GM11168 (cell line): ENCODE measurements around the gene VAMP8.
"Not testable (repeated sequence)": the region's sequence is repeated elsewhere in the genome, so short reads cannot be mapped to it uniquely, and the experiment has no call there.

Experiments used
- in situ Hi-C: fragments of 300-500 bp; cut with MboI; formaldehyde crosslinking; loops from one replicate; pipeline ENCODE4 v1.12.0; 2022; ENCODE audit warnings: low sequenced_read_pairs; ENCODE audit not compliant: unreplicated experiment

Gene VAMP8

GRCh38 chr2:85596026-85596333, 18.6 kb downstream of the VAMP8 start:
- in situ Hi-C loops, result no loop called here

DNA sequence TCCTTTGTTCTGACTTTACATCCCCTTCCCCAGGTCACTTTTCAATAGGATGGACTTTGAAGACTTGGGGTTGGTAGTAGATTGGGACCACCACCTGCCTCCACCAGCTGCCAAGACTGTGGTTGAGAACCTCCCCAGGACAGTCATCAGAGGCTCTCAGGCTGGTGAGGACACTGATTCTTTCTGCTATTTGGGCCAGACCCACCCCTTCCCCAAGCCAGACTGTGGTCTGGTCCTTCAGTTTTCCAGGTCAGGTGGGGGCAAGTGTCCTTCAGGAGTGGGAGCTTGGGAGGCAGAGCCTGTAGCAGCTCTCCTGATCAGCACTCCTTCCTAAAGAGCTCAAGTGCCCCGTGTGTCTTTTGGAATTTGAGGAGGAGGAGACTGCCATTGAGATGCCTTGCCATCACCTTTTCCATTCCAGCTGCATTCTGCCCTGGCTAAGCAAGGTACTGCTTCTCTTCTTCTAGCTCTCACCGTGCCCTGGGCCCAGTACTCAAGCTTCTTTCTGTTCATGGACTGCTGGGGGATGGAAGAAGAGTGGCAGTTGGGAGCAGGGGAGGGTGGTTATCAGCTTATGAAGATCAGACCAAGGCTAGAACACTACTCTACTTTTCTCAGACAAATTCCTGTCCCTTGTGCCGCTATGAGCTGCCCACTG, 19.2 kb downstream of the VAMP8 start:
- in situ Hi-C loops, result no loop called here

DNA sequence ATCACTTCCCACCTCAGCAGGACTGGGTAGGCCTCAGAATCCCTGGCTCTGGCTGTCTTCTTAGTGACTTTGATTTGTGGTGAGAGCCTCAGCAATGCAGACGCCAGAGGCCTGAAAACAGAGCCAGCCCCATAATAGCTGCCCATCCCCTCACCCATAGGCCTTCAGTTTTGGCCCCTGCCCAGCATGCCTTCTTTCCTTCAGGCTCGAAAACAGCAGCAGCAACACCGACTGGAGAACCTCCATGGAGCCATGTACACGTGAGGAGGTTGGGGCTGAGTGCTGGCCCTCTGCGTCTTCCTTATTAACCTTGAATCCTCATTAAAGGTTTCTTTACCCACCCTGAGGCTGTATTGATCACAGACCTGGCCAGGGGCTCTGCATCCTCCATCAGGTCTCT, 19.9 kb downstream of the VAMP8 start:
- in situ Hi-C loops, result no loop called here

GRCh38 chr2:85598594-85599340, 21.4 kb downstream of the VAMP8 start:
- in situ Hi-C loops, result no loop called here

DNA sequence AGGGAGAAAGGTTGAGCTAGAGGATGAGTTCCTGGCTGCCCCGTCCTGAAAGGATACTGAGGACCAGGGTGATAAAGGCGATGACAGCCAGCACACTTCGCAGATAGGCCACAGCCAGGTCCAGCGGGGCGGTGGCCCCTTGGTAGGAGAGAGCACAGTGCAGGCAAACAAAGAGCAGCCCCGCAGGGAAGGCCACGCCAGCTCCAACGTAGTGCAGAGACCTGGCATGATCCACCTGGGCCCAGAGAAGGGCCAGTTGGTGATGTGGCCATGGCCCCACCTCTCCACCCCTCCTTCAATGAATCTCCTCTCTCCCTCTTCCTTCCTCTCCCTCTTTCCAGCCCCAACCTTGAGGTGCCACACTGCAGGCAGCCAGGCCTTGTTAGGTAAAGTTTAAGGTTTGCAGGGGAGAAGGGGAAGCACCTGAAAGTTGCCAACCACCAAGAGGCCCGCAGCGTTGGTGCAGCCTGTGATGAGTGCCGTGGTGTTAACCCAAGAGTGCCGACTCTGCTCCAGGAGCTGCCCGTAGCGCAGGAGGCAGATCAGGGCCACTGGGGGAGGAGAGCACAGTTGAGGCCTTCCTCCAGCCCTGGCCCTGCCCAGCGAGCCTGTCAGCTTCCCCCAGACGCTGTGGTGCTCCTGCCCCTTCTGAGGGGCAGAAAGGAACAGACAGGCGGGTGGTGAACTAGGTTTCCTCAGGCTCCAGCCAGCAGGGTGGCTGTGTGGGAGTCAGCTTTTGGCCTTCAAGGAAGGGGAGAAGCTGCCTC, 22.3 kb downstream of the VAMP8 start:
- in situ Hi-C loops, result no loop called here

DNA sequence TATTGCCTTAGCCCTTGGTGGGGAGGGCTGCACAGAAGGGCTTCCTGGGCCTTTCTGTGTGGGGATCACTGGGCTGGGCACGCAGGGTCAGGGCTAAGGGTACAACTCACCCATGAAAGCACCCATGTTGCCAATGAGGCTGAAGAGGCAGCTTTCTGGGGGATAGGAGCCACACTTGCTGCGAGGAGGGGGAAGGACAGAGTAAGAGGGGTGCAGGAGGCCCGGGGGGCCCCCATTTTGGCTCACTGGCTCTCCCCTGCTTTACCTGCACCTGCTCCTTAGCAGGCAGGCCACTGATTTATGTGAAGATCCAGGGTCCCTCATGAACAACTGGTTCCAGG, 22.8 kb downstream of the VAMP8 start:
- in situ Hi-C loops, result no loop called here

GRCh38 chr2:85600951-85601770, 23.8 kb downstream of the VAMP8 start:
- in situ Hi-C loops, result no loop called here

DNA sequence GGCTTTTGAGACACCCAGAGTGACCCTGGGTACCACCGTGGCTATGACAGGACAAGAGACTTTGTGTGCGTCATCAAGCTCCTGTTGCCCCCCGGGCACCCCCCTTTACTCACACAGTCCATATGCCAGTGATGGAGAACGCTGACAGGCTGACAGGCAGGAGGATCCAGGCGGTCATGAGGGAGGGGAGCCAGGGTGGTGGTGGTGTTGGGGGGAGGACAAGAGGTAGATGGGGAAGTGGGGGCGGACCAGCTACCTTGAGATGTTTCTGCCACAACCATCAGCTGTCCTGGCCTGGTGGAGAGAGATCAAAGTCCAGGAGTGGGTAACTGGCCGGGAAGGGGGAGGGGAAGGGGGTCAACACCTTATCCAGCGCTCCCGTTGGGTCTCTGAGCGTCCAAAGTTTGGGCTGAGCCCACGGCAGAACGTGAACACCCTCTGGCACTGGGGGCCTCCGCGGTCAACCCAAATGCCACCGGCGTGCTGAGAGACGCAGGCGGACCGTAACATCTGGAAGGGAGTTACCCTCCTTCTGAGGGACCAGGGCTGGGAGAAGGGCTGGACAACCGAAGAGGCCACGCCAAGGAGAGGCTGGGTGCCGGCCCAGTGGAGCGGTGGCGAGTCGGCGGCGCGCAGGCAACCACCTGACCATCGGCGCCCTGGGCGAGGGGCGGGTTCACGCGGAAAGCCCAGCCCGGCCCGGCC, 24.5 kb downstream of the VAMP8 start:
- in situ Hi-C loops, result no loop called here

GRCh38 chr2:85602476-85603234, 25.3 kb downstream of the VAMP8 start, which contains the start of gene TMEM150A:
Gene TMEM150A (minus strand): TSS chr2:85602698. CDS start chr2:85601948, 750 bp downstream.
- in situ Hi-C loops, result no loop called here

DNA sequence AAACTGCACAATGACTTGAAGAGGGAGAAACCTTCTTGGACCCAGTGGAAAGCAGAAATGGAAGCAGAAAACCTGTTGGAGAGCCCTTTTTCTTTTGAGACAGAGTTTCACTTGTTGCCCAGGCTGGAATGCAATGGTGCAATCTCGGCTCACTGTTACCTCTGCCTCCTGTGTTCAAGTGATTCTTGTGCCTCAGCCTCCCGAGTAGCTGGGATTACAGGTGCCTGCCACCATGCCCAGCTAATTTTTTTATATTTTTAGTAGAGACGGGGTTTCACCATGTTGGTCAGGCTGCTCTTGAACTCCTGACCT, 26.7 kb downstream of the VAMP8 start:
- in situ Hi-C loops, result not testable (repeated sequence)

- in situ Hi-C loops, result no loop called here
These were observed 27.4 kb downstream of the VAMP8 start for GRCh38 chr2:85604568-85605339.

DNA sequence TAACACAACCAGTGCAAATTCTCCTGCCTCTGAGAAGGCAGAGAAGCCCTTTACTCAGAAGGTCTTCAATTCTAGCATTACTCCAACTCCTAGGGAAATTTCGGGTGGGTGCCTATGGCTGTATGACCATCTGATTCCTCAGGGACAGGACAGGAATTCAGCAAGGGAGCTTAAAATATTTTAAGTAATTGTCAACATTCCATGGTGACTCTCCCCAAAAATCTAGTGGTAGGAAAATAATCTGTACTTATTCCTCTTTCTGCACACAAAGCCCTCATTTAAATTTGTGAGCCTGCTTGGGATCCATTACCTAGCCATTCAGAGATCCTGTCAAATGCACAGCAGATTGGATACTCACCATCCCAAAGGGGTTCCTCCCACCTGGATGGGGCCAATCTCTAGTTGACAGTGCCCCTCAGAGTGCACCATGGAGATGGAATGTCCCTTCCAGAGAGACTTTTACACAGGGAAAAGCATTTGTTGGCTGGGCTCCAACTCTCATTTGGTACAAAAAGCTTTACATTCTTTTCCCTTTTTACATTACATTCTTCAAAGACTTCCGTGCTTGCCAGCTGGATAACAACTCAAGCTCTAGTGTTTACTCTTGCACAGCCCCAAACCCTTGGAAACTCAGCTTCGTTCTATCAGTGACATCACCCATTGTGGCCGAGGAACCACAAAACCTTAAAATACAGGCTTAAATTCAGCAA, 28.2 kb downstream of the VAMP8 start:
- in situ Hi-C loops, result no loop called here

- in situ Hi-C loops, result no loop called here
These were observed 28.7 kb downstream of the VAMP8 start for GRCh38 chr2:85606116-85606455.

GRCh38 chr2:85607268-85608215, 30.2 kb downstream of the VAMP8 start:
- in situ Hi-C loops, result no loop called here

DNA sequence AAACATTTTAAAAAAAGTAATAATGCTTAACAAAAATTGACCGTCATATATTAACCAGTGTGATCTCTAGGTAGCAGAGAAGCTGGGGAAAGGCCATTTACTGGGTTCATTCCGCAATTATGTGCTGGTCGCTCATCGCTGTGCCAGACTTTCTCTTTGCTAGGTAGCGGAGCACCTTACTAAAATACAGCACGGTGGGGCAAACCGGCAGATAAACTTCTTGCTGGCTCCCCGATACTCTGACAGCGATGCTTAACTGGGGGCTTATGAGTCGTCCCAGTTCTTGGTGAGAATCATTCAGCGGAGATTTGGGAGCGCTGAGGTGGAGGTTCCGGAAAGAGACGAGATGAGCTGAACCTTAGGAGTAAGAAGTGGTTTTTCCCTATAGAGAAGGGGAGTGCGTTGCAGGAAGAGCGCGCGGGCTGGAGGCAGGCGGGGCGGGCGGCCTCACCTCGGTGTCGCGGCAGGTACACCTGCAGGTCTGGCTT, 33.9 kb downstream of the VAMP8 start:
- in situ Hi-C loops, result no loop called here

- in situ Hi-C loops, result no loop called here
These were observed 34.6 kb downstream of the VAMP8 start, which contains the start of gene C2orf68 for GRCh38 chr2:85611705-85612587. Gene C2orf68 (minus strand): TSS chr2:85612066. CDS start chr2:85611984, 82 bp downstream.
